ENCODE results near the gene PIGO. TPM values are rescaled to one million over a fixed set of nuclear protein-coding genes. Genes with fewer than 3 reads are reported as not detected.

PIGO gene
- total and polyA plus RNA-seq, 9 of the 15 experiments (the other 6 are each of a cell fraction or from before 2014, with no cell fraction given): 5.4 to 13.7 (median 9.7) TPM

DNA sequence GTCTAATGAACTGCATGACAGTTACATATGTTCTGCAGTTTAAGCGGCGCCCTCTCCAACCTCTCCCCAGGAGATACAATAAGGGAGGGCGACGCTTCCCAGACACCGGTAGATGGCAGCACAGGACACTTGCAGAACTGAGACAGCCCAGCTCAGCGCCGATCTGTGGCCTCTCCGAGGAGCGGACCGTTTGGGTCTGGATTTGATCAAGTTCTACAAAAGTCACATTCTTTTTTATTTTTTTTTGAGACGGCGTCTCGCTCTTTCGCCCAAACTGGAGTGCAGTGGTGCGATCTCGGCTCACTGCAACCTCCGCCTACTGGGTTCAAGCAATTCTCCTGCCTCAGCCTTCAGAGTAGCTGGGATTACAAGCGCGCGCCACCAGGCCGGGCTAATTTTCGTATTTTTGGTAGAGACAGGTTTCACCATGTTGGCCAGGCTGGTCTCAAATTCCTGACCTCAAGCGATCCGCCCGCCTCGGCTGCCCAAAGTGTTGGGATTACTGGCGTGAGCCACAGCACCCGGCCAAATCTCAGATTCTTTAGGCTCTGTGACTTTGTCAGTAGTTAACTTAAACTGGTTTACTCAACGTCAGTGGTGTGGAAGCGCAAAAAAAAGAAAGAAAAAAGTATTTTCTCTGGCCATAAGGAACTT lies 20.6 kb upstream of the PIGO start (continued):
- TF ChIP-seq, protein P1, sequence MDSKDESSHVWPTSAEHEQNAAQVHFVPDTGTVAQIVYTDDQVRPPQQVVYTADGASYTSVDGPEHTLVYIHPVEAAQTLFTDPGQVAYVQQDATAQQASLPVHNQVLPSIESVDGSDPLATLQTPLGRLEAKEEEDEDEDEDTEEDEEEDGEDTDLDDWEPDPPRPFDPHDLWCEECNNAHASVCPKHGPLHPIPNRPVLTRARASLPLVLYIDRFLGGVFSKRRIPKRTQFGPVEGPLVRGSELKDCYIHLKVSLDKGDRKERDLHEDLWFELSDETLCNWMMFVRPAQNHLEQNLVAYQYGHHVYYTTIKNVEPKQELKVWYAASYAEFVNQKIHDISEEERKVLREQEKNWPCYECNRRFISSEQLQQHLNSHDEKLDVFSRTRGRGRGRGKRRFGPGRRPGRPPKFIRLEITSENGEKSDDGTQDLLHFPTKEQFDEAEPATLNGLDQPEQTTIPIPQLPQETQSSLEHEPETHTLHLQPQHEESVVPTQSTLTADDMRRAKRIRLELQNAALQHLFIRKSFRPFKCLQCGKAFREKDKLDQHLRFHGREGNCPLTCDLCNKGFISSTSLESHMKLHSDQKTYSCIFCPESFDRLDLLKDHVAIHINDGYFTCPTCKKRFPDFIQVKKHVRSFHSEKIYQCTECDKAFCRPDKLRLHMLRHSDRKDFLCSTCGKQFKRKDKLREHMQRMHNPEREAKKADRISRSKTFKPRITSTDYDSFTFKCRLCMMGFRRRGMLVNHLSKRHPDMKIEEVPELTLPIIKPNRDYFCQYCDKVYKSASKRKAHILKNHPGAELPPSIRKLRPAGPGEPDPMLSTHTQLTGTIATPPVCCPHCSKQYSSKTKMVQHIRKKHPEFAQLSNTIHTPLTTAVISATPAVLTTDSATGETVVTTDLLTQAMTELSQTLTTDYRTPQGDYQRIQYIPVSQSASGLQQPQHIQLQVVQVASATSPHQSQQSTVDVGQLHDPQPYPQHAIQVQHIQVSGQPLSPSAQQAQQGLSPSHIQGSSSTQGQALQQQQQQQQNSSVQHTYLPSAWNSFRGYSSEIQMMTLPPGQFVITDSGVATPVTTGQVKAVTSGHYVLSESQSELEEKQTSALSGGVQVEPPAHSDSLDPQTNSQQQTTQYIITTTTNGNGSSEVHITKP (IDR thresholded peaks at IDR 0.05; ENCODE audit: partially characterized antibody): no peak
- TF ChIP-seq SIX5 (IDR thresholded peaks at IDR 0.05; ENCODE audit: borderline replicate concordance in 1 of 2, insufficient read depth in 1 of 2, low read depth in 1 of 2, low read length in 2 of 2): no peak
- TF ChIP-seq, protein P2, sequence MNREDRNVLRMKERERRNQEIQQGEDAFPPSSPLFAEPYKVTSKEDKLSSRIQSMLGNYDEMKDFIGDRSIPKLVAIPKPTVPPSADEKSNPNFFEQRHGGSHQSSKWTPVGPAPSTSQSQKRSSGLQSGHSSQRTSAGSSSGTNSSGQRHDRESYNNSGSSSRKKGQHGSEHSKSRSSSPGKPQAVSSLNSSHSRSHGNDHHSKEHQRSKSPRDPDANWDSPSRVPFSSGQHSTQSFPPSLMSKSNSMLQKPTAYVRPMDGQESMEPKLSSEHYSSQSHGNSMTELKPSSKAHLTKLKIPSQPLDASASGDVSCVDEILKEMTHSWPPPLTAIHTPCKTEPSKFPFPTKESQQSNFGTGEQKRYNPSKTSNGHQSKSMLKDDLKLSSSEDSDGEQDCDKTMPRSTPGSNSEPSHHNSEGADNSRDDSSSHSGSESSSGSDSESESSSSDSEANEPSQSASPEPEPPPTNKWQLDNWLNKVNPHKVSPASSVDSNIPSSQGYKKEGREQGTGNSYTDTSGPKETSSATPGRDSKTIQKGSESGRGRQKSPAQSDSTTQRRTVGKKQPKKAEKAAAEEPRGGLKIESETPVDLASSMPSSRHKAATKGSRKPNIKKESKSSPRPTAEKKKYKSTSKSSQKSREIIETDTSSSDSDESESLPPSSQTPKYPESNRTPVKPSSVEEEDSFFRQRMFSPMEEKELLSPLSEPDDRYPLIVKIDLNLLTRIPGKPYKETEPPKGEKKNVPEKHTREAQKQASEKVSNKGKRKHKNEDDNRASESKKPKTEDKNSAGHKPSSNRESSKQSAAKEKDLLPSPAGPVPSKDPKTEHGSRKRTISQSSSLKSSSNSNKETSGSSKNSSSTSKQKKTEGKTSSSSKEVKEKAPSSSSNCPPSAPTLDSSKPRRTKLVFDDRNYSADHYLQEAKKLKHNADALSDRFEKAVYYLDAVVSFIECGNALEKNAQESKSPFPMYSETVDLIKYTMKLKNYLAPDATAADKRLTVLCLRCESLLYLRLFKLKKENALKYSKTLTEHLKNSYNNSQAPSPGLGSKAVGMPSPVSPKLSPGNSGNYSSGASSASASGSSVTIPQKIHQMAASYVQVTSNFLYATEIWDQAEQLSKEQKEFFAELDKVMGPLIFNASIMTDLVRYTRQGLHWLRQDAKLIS (CRISPR knock-in tag; IDR thresholded peaks at IDR 0.05): no peak
- TF ChIP-seq MAZ (CRISPR knock-in tag; conservative IDR thresholded peaks at IDR 0.05 in 1 of 2, IDR thresholded peaks at IDR 0.05 in 1 of 2): peak in 1 of 2 experiments; percentile 37; a peak in 1 of 4 replicates
- TF ChIP-seq, protein P3, sequence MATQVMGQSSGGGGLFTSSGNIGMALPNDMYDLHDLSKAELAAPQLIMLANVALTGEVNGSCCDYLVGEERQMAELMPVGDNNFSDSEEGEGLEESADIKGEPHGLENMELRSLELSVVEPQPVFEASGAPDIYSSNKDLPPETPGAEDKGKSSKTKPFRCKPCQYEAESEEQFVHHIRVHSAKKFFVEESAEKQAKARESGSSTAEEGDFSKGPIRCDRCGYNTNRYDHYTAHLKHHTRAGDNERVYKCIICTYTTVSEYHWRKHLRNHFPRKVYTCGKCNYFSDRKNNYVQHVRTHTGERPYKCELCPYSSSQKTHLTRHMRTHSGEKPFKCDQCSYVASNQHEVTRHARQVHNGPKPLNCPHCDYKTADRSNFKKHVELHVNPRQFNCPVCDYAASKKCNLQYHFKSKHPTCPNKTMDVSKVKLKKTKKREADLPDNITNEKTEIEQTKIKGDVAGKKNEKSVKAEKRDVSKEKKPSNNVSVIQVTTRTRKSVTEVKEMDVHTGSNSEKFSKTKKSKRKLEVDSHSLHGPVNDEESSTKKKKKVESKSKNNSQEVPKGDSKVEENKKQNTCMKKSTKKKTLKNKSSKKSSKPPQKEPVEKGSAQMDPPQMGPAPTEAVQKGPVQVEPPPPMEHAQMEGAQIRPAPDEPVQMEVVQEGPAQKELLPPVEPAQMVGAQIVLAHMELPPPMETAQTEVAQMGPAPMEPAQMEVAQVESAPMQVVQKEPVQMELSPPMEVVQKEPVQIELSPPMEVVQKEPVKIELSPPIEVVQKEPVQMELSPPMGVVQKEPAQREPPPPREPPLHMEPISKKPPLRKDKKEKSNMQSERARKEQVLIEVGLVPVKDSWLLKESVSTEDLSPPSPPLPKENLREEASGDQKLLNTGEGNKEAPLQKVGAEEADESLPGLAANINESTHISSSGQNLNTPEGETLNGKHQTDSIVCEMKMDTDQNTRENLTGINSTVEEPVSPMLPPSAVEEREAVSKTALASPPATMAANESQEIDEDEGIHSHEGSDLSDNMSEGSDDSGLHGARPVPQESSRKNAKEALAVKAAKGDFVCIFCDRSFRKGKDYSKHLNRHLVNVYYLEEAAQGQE (IDR thresholded peaks at IDR 0.05; ENCODE audit: borderline replicate concordance): peak; percentile 75; the same call in 1 of the 2 replicates
- TF ChIP-seq, protein P3 (CRISPR knock-in tag; IDR thresholded peaks at IDR 0.05; ENCODE audit: low read depth): no peak
- TF ChIP-seq, protein P4, sequence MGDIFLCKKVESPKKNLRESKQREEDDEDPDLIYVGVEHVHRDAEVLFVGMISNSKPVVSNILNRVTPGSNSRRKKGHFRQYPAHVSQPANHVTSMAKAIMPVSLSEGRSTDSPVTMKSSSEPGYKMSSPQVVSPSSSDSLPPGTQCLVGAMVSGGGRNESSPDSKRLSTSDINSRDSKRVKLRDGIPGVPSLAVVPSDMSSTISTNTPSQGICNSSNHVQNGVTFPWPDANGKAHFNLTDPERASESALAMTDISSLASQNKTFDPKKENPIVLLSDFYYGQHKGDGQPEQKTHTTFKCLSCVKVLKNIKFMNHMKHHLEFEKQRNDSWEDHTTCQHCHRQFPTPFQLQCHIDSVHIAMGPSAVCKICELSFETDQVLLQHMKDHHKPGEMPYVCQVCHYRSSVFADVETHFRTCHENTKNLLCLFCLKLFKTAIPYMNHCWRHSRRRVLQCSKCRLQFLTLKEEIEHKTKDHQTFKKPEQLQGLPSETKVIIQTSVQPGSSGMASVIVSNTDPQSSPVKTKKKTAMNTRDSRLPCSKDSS (IDR thresholded peaks at IDR 0.05; ENCODE audit: low read depth, partially characterized antibody): no peak
- peak; percentile 29; the same call in 1 of the 2 replicates for TF ChIP-seq STAG1 (CRISPR knock-in tag; IDR thresholded peaks at IDR 0.05; ENCODE audit: borderline replicate concordance)

All from K562 (cell line).